SK-N-SH (cell line): ENCODE results near the gene POU2F1. TPM values are rescaled to one million over a fixed set of nuclear protein-coding genes. Genes with fewer than 3 reads are reported as not detected.

Source experiments
- CTCF ChIA-PET: fragments of 300-600, 350-600 bp; formaldehyde crosslinking; extraction: SDS; loops from one replicate; lab custom pipeline; 2021; lab: Yijun Ruan, JAX
- POLR2A ChIA-PET: fragments of 350-600 bp; sonication (Branson Sonifier 250); formaldehyde crosslinking; extraction: SDS; loops from one replicate; lab custom pipeline; 2020; ENCODE audit warnings: antibody characterized with exemption, inconsistent platforms; lab: Yijun Ruan, JAX
- DNase-seq: peaks from one replicate; pipeline ENCODE4 v3.0.0; 2012
- H2AFZ ChIP-seq: fragments of 200-600 bp; sonication (generic); 2 replicates; pipeline ENCODE4 v1.8.1; 2016; ENCODE audit warnings: antibody characterized with exemption, mild to moderate bottlenecking, low read depth
- H3F3A ChIP-seq: fragments of 200-600 bp; sonication (generic); replicated peaks from 2 replicates; pipeline ENCODE3; 2016; ENCODE audit warnings: antibody characterized with exemption, mild to moderate bottlenecking; ENCODE audit not compliant: insufficient read depth
- H3K27ac ChIP-seq, 2 experiments: fragments of 200-500 bp in 1 of 2; fragments of 200-600 bp in 1 of 2; sonication (Bioruptor generic) in 1 of 2; sonication (generic), shearing (Covaris generic) in 1 of 2; 2 replicates each; pipeline versions ENCODE4 v1.5.1 to v1.6.1; 2014 to 2016; ENCODE audit warnings: low read depth in 2 of 2, inconsistent platforms in 1 of 2, low read length in 1 of 2, mild to moderate bottlenecking in 1 of 2, mixed read lengths in 1 of 2
- H3K27me3 ChIP-seq: fragments of 200-600 bp; sonication (generic), shearing (Covaris generic); 2 replicates; pipeline ENCODE4 v1.6.1; 2016; ENCODE audit warnings: mixed run types; ENCODE audit not compliant: insufficient read depth
- H3K36me3 ChIP-seq, 2 experiments: fragments of 200-500 bp in 1 of 2; fragments of 200-600 bp in 1 of 2; sonication (Bioruptor generic) in 1 of 2; sonication (generic) in 1 of 2; replicated peaks in 1 of 2; 2 replicates each; pipeline versions ENCODE3 to v1.5.1; 2014 to 2016; ENCODE audit warnings: low read length in 1 of 2, mild to moderate bottlenecking in 1 of 2; ENCODE audit not compliant: insufficient read depth in 2 of 2, control insufficient read depth in 1 of 2
- H3K4me1 ChIP-seq, 2 experiments: fragments of 200-500 bp in 1 of 2; fragments of 200-600 bp in 1 of 2; sonication (Bioruptor generic) in 1 of 2; sonication (generic), shearing (Covaris generic) in 1 of 2; 2 replicates each; pipeline versions ENCODE4 v1.5.1 to v1.6.1; 2014 to 2016; ENCODE audit warnings: low read depth in 1 of 2, low read length in 1 of 2, mixed run types in 1 of 2; ENCODE audit not compliant: insufficient read depth in 2 of 2, control insufficient read depth in 1 of 2
- H3K4me2 ChIP-seq: fragments of 200-600 bp; sonication (generic), shearing (Covaris generic); 2 replicates; pipeline ENCODE4 v1.6.1; 2017; ENCODE audit warnings: mixed run types
- H3K4me3 ChIP-seq, 2 experiments: fragments of 200-500 bp in 1 of 2; fragments of 200-600 bp in 1 of 2; sonication (Bioruptor generic) in 1 of 2; sonication (generic), shearing (Covaris generic) in 1 of 2; 2 replicates each; pipeline versions ENCODE4 v1.5.1 to v1.8.1; 2014 to 2016; ENCODE audit warnings: low read depth in 2 of 2, inconsistent platforms in 1 of 2, low read length in 1 of 2, mild to moderate bottlenecking in 1 of 2, mixed read lengths in 1 of 2, moderate library complexity in 1 of 2
- H3K79me2 ChIP-seq: fragments of 200-600 bp; sonication (generic); 2 replicates; pipeline ENCODE4 v1.8.1; 2017; ENCODE audit warnings: mild to moderate bottlenecking; ENCODE audit not compliant: insufficient read depth
- H3K9ac ChIP-seq: fragments of 200-600 bp; sonication (generic); 2 replicates; pipeline ENCODE4 v1.6.1; 2017; ENCODE audit warnings: mixed run types
- H3K9me2 ChIP-seq: fragments of 200-600 bp; sonication (generic); 2 replicates; pipeline ENCODE4 v1.6.1; 2017; ENCODE audit warnings: mixed run types
- H3K9me3 ChIP-seq: fragments of 200-600 bp; sonication (generic); 2 replicates; pipeline ENCODE4 v1.6.1; 2017; ENCODE audit warnings: mixed run types, mild to moderate bottlenecking, moderate library complexity
- H4K20me1 ChIP-seq: fragments of 200-600 bp; sonication (generic); 2 replicates; pipeline ENCODE4 v1.6.1; 2017; ENCODE audit warnings: mild to moderate bottlenecking, mixed run types; ENCODE audit not compliant: insufficient read depth
- ELF1 ChIP-seq: IDR thresholded peaks from 2 replicates; pipeline ENCODE4 v1.4.0; 2012
- MEF2A ChIP-seq: IDR thresholded peaks from 2 replicates; pipeline ENCODE4 v1.4.0; 2012; ENCODE audit warnings: low read depth, borderline replicate concordance
- MXI1 ChIP-seq: IDR thresholded peaks from 2 replicates; pipeline ENCODE4 v1.6.1; 2012; ENCODE audit warnings: mild to moderate bottlenecking, low read depth, low read length, improper control_type of control experiment
- NRF1 ChIP-seq: IDR thresholded peaks from 2 replicates; pipeline ENCODE4 v1.6.1; 2012; ENCODE audit warnings: low read depth, mild to moderate bottlenecking, low read length
- PBX3 ChIP-seq: IDR thresholded peaks from 2 replicates; pipeline ENCODE4; 2012
- RXRA ChIP-seq: IDR thresholded peaks from 2 replicates; pipeline ENCODE4 v1.4.0; 2012; ENCODE audit warnings: low read depth, mild to moderate bottlenecking, borderline replicate concordance
- SIN3A ChIP-seq: IDR thresholded peaks from 2 replicates; pipeline ENCODE4 v1.6.1; 2012; ENCODE audit warnings: low read depth, mild to moderate bottlenecking, low read length, moderate library complexity, borderline replicate concordance
- TAF1 ChIP-seq: IDR thresholded peaks from 2 replicates; pipeline ENCODE4 v1.6.1; 2012; ENCODE audit warnings: low read depth, mild to moderate bottlenecking, low read length, moderate library complexity, borderline replicate concordance
- YY1 ChIP-seq: IDR thresholded peaks from 2 replicates; pipeline ENCODE4 v1.4.0; 2012; ENCODE audit warnings: low read depth, mild to moderate bottlenecking
- ZBTB33 ChIP-seq: IDR thresholded peaks from 2 replicates; pipeline ENCODE4 v1.4.0; 2012; ENCODE audit warnings: low read depth, borderline replicate concordance
- WGBS: methylation state at CpG from one replicate; pipeline ENCODE4 v1.1.6; 2017; ENCODE audit warnings: low lambda C conversion rate; 5-methylcytosine and 5-hydroxymethylcytosine counted together
- polyA plus RNA-seq, 3 experiments: library from polyadenylated mRNA; depleted of rRNA; stranded (reverse); fragments of >200 nt; gene quantifications; 2 replicates each; pipeline ENCODE4 v1.2.3, GENCODE V29; 2012
- TF ChIP-seq, protein P1 (sequence below): IDR thresholded peaks from 2 replicates; pipeline ENCODE4 v1.4.0; 2012; ENCODE audit warnings: low read depth
- TF ChIP-seq, protein P2 (sequence below): fragments of 150-350 bp; IDR thresholded peaks from 2 replicates; pipeline ENCODE4 v1.6.1; 2017; ENCODE audit warnings: antibody characterized with exemption, low read length, low read depth, borderline replicate concordance

The POU2F1 gene
- polyA plus RNA-seq, 1 of the 3 experiments (the other 2 are of a cell fraction), result 1.2 TPM

GRCh38 chr1:167221738-167222610 is 1.3 kb downstream of the POU2F1 start:
- H3K9me3 ChIP-seq, result no peaks in the 10 kb centered on the region
- peak overlapping the region; percentile 73 for H3K4me2 ChIP-seq
- peak overlapping the region; percentile 71 for H2AFZ ChIP-seq
- CTCF ChIA-PET, result interaction anchor here (0.6 to 3.0 kb wide), 4 partner anchors 9 to 312 kb away, joined by 3 to 16 read pairs (median 9); no protein-coding TSS in a partner anchor
- H4K20me1 ChIP-seq, result no peaks in the 10 kb centered on the region; the same call in 1 of the 2 replicates
- peak overlapping the region; percentile 74 to 92 for H3K27ac ChIP-seq
- peaks cover 54% of the 10 kb centered on the region for H3K79me2 ChIP-seq
- 1% methylated on average over 28 of the region's 54 CpGs for WGBS
- H3K9me2 ChIP-seq, result no peaks in the 10 kb centered on the region
- H3K27me3 ChIP-seq, result no peaks in the 10 kb centered on the region
- POLR2A ChIA-PET, result no interaction called here
- TF ChIP-seq MEF2A (no peak), SIN3A (peak; percentile 90), ELF1 (no peak), PBX3 (no peak), TAF1 (no peak), RXRA (no peak), YY1 (peak; percentile 59; the same call in 1 of the 2 replicates), MXI1 (peak; percentile 93)
- TF ChIP-seq, protein P1, sequence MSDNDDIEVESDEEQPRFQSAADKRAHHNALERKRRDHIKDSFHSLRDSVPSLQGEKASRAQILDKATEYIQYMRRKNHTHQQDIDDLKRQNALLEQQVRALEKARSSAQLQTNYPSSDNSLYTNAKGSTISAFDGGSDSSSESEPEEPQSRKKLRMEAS, result peak; percentile 97
- peaks cover 5% of the 10 kb centered on the region for H3F3A ChIP-seq
- H3K4me1 ChIP-seq, result peaks cover 4 to 19% of the 10 kb centered on the region in 2 experiments; a peak in 3 of 4 replicates
- peak; percentile 70 for DNase-seq
- H3K36me3 ChIP-seq, result no peaks in the 10 kb centered on the region
- H3K4me3 ChIP-seq, result peak overlapping the region; percentile 85 to 100
- peak overlapping the region; percentile 67 for H3K9ac ChIP-seq

- Histone ChIP-seq H3K79me2 (peaks cover 67% of the 10 kb centered on the region), H3K4me1 (peaks cover 4 to 19% of the 10 kb centered on the region in 2 experiments; a peak in 3 of 4 replicates), H3K9ac (peak overlapping the region; percentile 67)
Observed at GRCh38 chr1:167223144-167224103, 2.7 kb downstream of the POU2F1 start.

More at GRCh38 chr1:167223144-167224103, 2.7 kb downstream of the POU2F1 start:
- no peak for DNase-seq
- no peaks in the 10 kb centered on the region for H3K9me2 ChIP-seq
- ChIA-PET POLR2A (no interaction called here), CTCF (interaction anchor here (0.9 to 3.0 kb wide), 4 partner anchors 45 to 317 kb away, joined by 3 to 14 read pairs (median 4); no protein-coding TSS in a partner anchor)
- H3K27ac ChIP-seq, result peak overlapping the region; percentile 74 to 92; a peak in 2 of 4 replicates
- no peak for TF ChIP-seq ZBTB33
- TF ChIP-seq, protein P2, sequence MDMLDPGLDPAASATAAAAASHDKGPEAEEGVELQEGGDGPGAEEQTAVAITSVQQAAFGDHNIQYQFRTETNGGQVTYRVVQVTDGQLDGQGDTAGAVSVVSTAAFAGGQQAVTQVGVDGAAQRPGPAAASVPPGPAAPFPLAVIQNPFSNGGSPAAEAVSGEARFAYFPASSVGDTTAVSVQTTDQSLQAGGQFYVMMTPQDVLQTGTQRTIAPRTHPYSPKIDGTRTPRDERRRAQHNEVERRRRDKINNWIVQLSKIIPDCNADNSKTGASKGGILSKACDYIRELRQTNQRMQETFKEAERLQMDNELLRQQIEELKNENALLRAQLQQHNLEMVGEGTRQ, result no peak
- TF ChIP-seq PBX3, result peak; percentile 47; the same call in 1 of the 2 replicates
- TF ChIP-seq NRF1, result no peak
- H3F3A ChIP-seq, result peaks cover 5% of the 10 kb centered on the region
- peak overlapping the region in 1 of 2 experiments; percentile 100; a peak in 1 of 4 replicates for H3K4me3 ChIP-seq
- H4K20me1 ChIP-seq, result peaks cover 5% of the 10 kb centered on the region; the same call in 1 of the 2 replicates
- H3K4me2 ChIP-seq, result peak overlapping the region; percentile 73
- H3K9me3 ChIP-seq, result no peaks in the 10 kb centered on the region
- H3K36me3 ChIP-seq, result no peaks in the 10 kb centered on the region
- no peak overlapping the region for H2AFZ ChIP-seq
- no peaks in the 10 kb centered on the region for H3K27me3 ChIP-seq
- 88% methylated on average over 10 of the region's 10 CpGs for WGBS
